ENCODE measurements around the gene SPCS2.
A peak's percentile ranks its signal among the peaks of the same experiment; 100 is the strongest.

Gene SPCS2

GRCh38 chr11:74948898-74949752 lies at the start of gene SPCS2, which contains the start of gene XRRA1:
Gene SPCS2 (plus strand): TSS chr11:74949266. CDS start chr11:74949286, 20 bp downstream.
Gene XRRA1 (minus strand): TSS chr11:74949091. CDS start chr11:74940878, 8,213 bp downstream.
- DNase-seq = peak; percentile 79 to 98 (median 96)

- DNase-seq = no peak
These were observed 46.7 kb upstream of the SPCS2 start for GRCh38 chr11:74902342-74902741.

GRCh38 chr11:74905326-74905725 lies 43.7 kb upstream of the SPCS2 start:
- DNase-seq = no peak

- no peak for DNase-seq
These were observed 39.7 kb upstream of the SPCS2 start for GRCh38 chr11:74909385-74909784.

- DNase-seq = no peak
These were observed 39.3 kb upstream of the SPCS2 start for GRCh38 chr11:74909812-74910211.

GRCh38 chr11:74923125-74923524 lies 25.9 kb upstream of the SPCS2 start:
- DNase-seq = no peak

GRCh38 chr11:74925281-74925680 lies 23.8 kb upstream of the SPCS2 start:
- no peak for DNase-seq

GRCh38 chr11:74926304-74927030 lies 22.6 kb upstream of the SPCS2 start:
- no peak for DNase-seq

- no peak for DNase-seq
These were observed 21.6 kb upstream of the SPCS2 start for GRCh38 chr11:74927496-74927895.

GRCh38 chr11:74929431-74930363 lies 19.4 kb upstream of the SPCS2 start:
- peak in 12 of 14 donors; percentile 2 to 50 (median 19) for DNase-seq

GRCh38 chr11:74932169-74932568 lies 16.9 kb upstream of the SPCS2 start:
- no peak for DNase-seq

GRCh38 chr11:74932797-74933196 lies 16.3 kb upstream of the SPCS2 start:
- no peak for DNase-seq

GRCh38 chr11:74933765-74934164 lies 15.3 kb upstream of the SPCS2 start:
- no peak for DNase-seq

GRCh38 chr11:74935285-74935684 lies 13.8 kb upstream of the SPCS2 start:
- no peak for DNase-seq

GRCh38 chr11:74936087-74936486 lies 13.0 kb upstream of the SPCS2 start:
- no peak for DNase-seq

- DNase-seq = no peak
These were observed 12.1 kb upstream of the SPCS2 start for GRCh38 chr11:74936976-74937375.

- DNase-seq = no peak
These were observed 11.2 kb upstream of the SPCS2 start for GRCh38 chr11:74937696-74938475.

- DNase-seq = no peak
These were observed 7.6 kb upstream of the SPCS2 start for GRCh38 chr11:74941492-74941891.

GRCh38 chr11:74942073-74942759 lies 6.8 kb upstream of the SPCS2 start:
- DNase-seq = no peak

- no peak for DNase-seq
These were observed 544 bp upstream of the SPCS2 start for GRCh38 chr11:74948546-74948897.

- DNase-seq = peak in 1 of 14 donors; percentile 42
These were observed 679 bp downstream of the SPCS2 start for GRCh38 chr11:74949753-74950137.
